GM18873 (cell line): ENCODE measurements around the gene ZNF765.
"Not testable (repeated sequence)": the region's sequence is repeated elsewhere in the genome, so short reads cannot be mapped to it uniquely, and the experiment has no call there.

ENCODE experiments used
- ATAC-seq: cut with Tn5 transposase; IDR thresholded peaks from one replicate; pipeline ENCODE4 v1.9.1; 2021; ENCODE audit warnings: mild to moderate bottlenecking, moderate library complexity, moderate number of reproducible peaks; ENCODE audit not compliant: unreplicated experiment, low FRiP score

ZNF765 gene

GRCh38 chr19:53394974-53395839 lies at the start of gene ZNF765:
Gene ZNF765, plus strand, starts transcription at chr19:53395149. Its CDS starts 2,867 bp downstream, at chr19:53398016.
- ATAC-seq, result peak; percentile 72

- no peak for ATAC-seq
Measured at GRCh38 chr19:53355739-53356138, 39.2 kb upstream of the ZNF765 start.

GRCh38 chr19:53357821-53358581 lies 36.9 kb upstream of the ZNF765 start:
- no peak for ATAC-seq

GRCh38 chr19:53360056-53360455 lies 34.9 kb upstream of the ZNF765 start:
- not testable (repeated sequence) for ATAC-seq

- peak; percentile 73 for ATAC-seq
Measured at GRCh38 chr19:53365134-53365898, 29.6 kb upstream of the ZNF765 start, which contains the start of gene ZNF525. Gene ZNF525, plus strand, starts transcription at chr19:53365705. Its CDS starts 6,577 bp downstream, at chr19:53372282.

GRCh38 chr19:53365899-53366493 lies 29.0 kb upstream of the ZNF765 start:
- ATAC-seq, result peak; percentile 34

GRCh38 chr19:53372196-53372595 lies 22.8 kb upstream of the ZNF765 start:
- ATAC-seq, result no peak

- ATAC-seq, result no peak
Measured at GRCh38 chr19:53374288-53374687, 20.7 kb upstream of the ZNF765 start.

GRCh38 chr19:53374743-53375142 lies 20.2 kb upstream of the ZNF765 start:
- ATAC-seq, result no peak

- no peak for ATAC-seq
Measured at GRCh38 chr19:53381376-53381775, 13.6 kb upstream of the ZNF765 start.

GRCh38 chr19:53388168-53388567 lies 6.8 kb upstream of the ZNF765 start:
- ATAC-seq, result no peak

- no peak for ATAC-seq
Measured at GRCh38 chr19:53388904-53389303, 6.0 kb upstream of the ZNF765 start.

GRCh38 chr19:53389571-53389970 lies 5.4 kb upstream of the ZNF765 start:
- ATAC-seq, result no peak

- no peak for ATAC-seq
Measured at GRCh38 chr19:53389978-53390377, 5.0 kb upstream of the ZNF765 start.

GRCh38 chr19:53394522-53394973 lies 401 bp upstream of the ZNF765 start:
- ATAC-seq, result no peak

GRCh38 chr19:53395840-53396524 lies 1.0 kb downstream of the ZNF765 start:
- ATAC-seq, result not testable (repeated sequence)

GRCh38 chr19:53396525-53396868 lies 1.5 kb downstream of the ZNF765 start:
- no peak for ATAC-seq

- not testable (repeated sequence) for ATAC-seq
Measured at GRCh38 chr19:53397918-53398317, 3.0 kb downstream of the ZNF765 start.

GRCh38 chr19:53409505-53410204 lies 14.7 kb downstream of the ZNF765 start:
- no peak for ATAC-seq
